ENCODE measurements around the gene LMAN1L.

LMAN1L gene

DNA sequence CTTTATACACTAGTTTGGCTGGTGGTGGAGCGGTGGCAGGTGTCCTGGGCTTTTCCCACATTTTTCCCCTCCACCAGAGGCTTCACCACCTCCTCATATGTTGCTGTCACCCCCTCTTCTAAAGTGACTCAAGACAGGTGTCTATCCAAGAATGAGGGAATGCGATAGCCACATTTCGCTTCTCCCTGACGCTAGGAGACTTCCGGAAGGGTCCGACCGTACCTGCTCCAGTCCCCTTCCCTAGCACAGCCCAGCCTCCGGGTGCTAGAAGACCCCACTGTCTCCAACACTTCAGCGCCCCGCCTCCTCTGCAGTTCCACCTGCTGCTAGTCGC is 60.0 kb downstream of the LMAN1L start:
- peak overlapping the region; percentile 73 for H3K27ac ChIP-seq
- TF ChIP-seq ZFX (IDR thresholded peaks at IDR 0.05; ENCODE audit: borderline replicate concordance) = no peak
- TF ChIP-seq, protein P1, sequence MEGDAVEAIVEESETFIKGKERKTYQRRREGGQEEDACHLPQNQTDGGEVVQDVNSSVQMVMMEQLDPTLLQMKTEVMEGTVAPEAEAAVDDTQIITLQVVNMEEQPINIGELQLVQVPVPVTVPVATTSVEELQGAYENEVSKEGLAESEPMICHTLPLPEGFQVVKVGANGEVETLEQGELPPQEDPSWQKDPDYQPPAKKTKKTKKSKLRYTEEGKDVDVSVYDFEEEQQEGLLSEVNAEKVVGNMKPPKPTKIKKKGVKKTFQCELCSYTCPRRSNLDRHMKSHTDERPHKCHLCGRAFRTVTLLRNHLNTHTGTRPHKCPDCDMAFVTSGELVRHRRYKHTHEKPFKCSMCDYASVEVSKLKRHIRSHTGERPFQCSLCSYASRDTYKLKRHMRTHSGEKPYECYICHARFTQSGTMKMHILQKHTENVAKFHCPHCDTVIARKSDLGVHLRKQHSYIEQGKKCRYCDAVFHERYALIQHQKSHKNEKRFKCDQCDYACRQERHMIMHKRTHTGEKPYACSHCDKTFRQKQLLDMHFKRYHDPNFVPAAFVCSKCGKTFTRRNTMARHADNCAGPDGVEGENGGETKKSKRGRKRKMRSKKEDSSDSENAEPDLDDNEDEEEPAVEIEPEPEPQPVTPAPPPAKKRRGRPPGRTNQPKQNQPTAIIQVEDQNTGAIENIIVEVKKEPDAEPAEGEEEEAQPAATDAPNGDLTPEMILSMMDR (IDR thresholded peaks at IDR 0.05) = no peak

DNA sequence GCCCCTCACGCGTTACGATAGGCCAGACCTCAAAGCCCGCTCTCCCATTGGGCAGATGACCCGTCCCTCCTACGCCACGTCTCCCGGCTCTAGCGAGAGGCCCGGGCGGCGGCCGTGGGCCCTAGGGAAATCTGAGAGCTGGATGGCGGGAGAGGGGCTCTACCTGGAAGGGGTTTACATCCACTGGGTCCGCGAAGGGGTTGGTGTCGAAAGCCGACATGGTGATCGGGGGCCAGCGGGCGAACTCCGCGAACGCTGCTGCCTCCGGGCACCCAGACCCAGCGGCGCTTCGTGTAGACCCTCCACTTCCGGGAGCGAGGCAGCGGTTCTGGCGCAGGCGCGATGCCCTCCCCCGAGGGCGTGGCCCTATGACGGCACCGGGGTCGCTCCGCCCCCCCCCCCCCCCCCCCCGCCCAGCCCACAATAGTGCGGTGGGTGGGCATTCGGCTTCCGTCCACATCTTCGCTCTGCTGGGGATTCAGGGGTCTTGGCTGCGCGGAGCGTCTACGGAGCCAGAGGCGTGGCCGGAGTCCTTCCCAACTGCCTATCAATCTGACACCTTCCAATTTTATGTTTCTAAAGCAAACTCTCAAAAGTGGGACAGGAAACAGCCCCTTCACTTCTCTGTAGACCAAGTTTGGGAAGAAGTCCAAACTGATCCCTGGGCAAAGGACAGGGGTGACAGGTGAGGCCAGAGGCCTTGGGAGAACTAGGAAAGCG is 60.6 kb downstream of the LMAN1L start, which contains the start of gene SCAMP2:
Gene SCAMP2 (minus strand): TSS at position 330 of the 720 bp plus-strand sequence. CDS start 110 bp downstream, at position 220.
- H3K27ac ChIP-seq = peak within 1 kb of the TSS; percentile 73
- TF ChIP-seq, protein P1 (IDR thresholded peaks at IDR 0.05) = no peak
- no peak for TF ChIP-seq ZFX (IDR thresholded peaks at IDR 0.05; ENCODE audit: borderline replicate concordance)

DNA sequence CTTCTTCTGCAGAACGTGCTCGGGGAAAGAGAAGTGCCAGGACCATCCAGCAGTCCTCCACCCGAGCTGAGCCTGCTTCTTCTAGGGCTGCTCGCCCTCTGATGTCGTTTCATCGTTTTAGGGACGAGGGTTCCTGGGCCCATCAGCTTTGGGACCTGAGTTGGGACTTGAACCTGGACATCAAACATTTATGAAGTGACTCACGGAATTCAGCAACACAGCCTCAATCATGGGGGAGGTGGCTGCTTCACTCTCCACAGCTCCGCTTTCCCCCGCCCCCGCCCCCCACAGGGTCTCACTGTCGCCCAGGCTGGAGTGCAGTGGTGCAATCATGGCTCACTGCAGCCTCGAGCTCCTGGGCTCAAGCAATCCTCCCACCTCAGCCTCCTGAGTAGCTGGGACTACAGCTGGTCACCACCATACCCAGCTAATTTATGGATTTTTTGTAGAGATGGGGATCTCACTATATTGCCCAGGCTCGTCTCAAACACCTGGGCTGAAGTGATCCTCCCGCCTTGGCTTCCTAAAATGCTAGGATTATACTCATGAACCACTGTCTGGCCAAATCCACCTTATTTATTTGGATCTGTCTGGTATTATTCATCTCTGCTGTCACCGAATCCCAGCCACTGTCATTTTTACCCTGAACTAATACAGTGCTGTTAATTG is 61.3 kb downstream of the LMAN1L start:
- peak overlapping the region; percentile 73 for H3K27ac ChIP-seq
- TF ChIP-seq, protein P1 (IDR thresholded peaks at IDR 0.05) = no peak
- TF ChIP-seq ZFX (IDR thresholded peaks at IDR 0.05; ENCODE audit: borderline replicate concordance) = no peak
